Measurements from ENCODE around the gene LRRC52.

Gene LRRC52

DNA sequence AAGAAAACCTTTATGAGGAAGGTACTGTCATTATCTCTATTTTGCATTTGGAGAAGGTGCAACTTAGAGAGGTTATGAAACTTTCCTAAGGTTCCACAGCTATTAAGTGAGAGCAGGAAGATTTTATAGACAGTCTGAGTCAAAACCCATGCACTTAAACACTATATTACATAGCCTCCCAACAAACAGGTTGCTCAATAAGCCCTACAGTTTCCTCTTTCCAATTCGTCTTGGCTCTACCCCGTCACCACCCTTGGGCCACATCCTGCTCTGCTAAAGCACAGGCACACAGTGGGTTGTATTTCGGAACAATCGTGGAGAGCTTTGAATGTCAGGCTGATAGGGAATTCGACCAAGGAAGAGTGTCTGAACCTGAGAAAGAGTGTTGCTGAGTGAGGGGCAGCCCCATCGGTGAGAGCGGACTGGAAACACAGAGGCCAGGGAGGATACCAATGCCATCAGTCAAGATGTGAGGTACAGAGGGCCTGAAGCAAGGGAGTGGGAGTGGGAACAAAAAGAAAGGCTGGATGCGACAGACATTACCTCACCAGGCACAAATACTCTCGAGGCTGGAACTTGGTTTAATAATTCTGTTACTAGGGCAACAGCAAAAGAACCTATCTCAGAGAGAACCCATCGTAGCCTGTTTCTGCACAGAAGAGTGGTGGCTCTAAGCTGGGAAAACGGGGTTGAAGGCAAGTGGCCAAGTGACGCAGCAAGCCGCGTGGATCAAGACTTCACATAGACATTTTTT, 6.3 kb upstream of the LRRC52 start:
- DNase-seq: no peak

DNA sequence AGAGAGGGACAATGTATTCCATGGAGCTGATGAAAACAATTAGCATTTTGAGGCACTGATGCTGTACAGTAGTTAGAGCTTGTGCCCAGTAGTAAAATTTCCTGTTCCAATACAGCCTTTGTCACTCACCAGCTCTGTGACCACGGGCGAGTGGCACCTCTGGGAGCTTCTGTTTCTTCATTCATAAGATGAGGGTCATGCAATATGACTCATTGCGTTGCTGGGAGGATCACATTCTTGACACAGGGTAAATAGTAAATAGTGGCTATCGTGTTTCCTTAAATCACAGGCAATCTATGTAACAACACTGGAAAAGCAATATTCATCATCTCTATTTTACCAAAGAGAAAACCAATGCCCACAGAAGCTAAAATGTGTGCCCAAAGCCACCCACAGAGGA, 4.5 kb upstream of the LRRC52 start:
- no peak for DNase-seq

DNA sequence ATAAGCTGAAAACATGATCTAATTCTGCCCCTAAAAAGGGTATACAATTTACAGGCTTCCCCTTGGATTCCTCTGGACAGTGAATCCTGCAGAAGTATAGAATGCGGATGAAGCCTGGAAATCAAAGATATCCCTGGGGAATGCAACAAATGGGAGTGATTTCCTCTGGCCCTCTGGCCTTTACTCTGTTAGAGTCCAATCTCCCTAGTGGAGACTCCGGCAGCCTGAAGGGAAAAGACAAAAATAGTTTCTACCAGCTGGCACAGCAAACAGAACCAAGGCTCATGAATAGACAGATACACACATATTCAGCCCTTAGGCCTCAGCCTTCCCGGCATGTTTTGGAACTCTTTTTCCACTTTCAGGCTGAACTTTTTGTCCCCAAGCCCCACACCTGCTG, 3.9 kb upstream of the LRRC52 start:
- DNase-seq: no peak

DNA sequence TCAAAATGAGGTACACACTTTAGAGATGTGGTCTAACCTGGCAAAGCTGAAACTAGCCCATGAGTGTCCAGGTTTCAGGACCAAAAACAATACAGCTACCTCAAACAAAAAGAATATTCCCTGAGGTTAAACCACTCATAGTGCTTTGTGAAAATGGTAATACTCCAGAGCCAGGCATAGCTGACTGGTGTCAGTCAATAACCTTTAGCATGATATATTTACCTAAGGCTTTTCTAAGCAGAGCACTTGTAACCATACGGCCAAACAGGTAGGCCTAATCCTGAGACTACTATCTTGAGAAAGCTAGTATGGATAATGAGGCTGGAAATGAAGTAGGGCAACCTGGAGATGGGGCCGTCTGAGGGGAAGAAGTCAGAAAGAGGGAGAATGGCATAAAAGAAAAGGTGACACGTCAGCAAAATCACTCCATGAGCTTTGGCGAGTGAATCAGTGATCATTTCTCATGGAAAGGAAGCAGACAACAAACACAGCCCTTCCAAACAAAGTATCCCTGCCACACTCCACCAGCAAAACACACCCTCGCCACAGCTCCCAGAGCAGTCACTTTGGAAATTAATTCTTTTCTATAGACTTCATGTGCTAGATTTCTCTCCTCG, 1.7 kb upstream of the LRRC52 start:
- no peak for DNase-seq

DNA sequence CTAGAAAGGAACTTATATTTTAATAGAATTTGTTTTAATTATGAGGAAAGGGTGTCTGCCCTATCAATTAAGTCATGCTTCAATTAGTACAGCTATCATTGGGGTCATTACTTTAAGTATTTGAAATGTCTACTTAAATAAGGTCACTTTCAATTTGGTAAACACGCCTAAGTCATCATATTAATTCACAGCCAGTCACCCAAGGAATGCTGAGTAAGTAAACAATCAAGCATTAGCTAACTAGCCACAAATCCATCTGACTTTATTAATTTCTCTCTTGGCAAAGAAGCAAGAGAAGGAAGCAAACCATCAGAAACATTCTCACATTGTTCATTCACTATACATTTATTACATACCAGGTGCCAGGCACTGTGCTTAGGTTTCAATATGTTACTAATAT, 1.2 kb upstream of the LRRC52 start:
- no peak for DNase-seq

DNA sequence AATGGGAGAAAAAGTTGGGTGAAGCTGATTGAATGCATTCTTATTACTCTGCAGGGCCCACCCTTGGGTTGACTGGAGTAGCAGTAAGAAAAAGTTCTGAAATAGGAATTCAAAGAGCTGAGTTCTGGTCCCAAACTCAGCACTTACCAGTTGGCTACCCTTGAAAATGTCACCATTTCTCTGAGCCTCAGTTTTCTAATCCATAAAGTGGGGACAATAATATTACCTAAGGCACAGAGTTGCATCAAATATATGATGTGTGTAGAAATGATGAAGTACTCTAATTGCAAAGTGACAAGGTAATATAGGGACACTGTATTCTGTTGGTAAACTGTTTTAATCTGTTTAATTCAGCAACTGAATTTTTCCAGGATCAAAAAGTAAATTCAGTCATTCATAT, 1.2 kb downstream of the LRRC52 start:
- no peak for DNase-seq

DNA sequence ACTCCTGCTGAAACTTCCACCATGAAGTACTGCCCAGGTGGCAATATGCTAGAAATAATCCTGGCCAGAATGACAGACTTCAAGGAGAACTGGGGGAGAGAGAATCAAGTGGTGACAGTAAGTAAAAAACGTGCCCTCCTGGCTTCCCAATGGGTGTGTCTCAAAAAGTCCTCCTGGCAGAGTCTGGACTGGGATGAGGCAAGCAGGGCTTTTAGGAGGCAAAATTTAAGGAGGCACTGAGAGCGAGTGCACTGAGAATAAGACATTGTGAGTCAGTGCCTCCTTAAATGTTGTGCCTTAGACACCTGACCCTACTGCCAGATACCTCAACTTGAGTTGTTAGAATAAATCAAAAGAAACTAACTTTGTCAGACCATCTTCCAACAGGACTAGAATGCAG, 2.2 kb downstream of the LRRC52 start:
- DNase-seq: no peak

DNA sequence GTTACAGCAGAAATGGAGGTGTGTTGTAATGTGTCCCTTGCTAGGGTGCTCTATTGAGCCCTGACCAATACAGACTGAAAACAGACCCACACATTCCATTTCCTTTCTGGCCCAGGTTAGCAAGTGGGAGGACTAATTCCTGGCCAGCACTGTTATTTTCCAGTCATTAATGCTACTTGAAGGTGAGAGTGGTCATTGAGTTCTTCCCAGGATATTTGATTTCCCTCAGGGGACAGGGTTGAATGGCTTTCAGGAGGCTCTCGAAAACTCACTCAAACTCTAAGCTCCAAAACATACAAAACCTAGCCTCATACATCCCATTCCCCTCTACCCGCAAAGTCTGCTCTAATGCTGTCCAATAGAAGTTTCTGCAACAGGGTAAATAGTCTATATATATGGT, 6.2 kb downstream of the LRRC52 start:
- DNase-seq: peak; percentile 48

DNA sequence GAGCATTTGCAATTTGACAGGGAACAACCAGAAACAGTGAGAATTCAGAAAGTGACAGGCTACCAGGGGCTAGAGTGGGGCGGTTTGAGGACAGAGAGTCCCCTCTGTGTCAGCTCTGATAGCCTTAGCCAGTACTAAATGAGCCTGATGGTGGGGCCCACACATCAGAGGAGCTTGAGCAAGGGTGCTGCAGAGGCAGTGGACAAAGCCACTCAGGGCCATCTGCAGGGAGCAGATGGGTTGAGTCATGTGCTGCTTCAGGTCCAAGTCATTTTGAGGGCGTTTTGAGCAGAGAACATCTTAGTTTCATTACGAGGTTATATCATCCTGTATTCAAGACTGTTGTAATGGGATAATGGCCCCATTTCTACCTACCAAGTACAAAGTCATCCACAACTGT, 7.7 kb downstream of the LRRC52 start:
- no peak for DNase-seq

DNA sequence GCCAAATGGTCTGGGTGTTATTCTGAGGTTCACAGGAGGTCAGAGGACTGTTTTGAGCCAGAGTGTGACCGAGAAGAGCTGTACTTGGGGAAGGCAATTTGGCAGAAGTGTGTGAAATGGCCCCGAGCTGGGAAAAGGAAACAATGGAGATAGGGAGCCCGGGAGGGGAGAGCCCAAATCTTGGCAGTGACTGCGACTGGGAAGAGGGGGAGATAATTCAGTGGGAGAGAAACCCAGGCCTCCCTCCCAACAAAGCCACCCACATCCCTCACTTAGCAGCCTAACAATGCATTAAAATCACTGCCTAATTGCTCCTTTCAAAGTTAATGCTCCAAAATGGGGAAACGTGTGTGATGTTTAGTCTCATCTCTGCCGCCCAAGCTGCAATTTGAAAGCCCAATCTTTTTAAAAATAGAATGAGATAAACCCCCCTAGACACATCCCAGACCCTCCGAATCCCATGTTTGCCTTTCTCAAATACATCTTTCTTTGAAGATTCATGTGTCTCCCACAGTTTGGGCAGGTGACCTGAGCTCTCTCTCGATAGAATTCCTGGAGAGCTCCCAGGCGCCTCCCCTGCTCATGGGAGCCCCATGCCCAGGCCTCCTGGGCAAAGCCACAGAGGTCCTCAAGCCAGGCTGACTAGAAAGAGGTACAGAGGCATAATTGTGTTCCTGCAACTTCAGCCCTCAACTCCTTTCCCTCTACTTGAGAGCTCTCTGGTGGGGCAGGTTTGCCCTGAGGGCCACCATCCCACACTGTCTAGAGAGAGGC, 17.3 kb downstream of the LRRC52 start:
- DNase-seq: peak; percentile 30

DNA sequence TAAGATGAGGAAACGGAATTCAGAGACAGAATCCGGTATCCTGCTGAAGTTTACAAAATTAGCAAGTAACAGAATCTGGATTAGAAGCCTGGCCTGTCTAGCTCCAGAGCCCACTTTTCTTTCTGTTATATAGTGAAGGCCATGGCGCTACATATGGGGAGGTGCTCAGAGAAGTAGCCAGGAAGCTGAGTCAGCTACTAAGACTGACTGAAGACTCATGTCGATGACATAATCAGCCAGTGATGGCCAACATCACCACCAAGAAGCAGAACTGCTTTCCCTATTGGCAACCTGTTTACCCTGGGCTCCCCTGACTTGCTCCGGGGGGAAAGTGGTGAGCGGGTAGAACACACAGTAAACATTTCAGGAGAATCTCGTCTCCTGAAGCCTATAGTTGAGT, 18.8 kb downstream of the LRRC52 start:
- DNase-seq: no peak

DNA sequence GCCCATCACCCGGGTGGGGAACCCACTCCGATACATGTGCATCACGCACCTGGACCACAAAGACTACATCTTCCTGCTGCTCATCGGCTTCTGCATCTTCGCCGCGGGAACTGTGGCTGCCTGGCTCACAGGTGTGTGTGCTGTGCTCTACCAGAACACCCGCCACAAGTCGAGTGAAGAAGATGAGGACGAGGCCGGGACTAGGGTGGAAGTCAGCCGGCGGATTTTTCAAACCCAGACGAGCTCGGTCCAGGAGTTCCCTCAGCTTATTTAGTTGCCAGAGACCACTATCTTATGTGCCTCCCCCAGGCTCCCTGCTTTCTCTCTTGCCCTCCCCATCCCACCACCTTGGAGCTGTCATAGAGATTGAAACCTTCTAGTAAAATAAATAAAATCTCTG, 19.8 kb downstream of the LRRC52 start:
- no peak for DNase-seq

DNA sequence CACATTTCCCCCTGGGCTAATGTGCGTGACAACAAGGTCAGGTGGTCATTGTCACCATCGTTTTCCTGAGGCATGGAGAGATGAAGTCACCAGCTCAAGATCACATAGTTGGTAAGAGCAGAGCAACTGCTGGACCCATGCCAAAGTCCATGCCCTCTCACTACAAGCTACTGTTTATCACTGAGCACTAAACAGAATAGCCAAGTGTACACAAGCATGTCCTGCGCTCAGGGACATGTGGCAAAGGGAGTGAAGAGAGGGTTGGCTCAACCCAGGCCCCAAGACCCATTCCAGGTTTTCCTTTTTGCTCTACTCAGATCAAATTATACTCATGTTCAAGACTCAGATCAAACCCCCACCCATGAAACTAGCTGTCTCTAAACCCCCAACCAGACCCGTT, 20.8 kb downstream of the LRRC52 start:
- no peak for DNase-seq

DNA sequence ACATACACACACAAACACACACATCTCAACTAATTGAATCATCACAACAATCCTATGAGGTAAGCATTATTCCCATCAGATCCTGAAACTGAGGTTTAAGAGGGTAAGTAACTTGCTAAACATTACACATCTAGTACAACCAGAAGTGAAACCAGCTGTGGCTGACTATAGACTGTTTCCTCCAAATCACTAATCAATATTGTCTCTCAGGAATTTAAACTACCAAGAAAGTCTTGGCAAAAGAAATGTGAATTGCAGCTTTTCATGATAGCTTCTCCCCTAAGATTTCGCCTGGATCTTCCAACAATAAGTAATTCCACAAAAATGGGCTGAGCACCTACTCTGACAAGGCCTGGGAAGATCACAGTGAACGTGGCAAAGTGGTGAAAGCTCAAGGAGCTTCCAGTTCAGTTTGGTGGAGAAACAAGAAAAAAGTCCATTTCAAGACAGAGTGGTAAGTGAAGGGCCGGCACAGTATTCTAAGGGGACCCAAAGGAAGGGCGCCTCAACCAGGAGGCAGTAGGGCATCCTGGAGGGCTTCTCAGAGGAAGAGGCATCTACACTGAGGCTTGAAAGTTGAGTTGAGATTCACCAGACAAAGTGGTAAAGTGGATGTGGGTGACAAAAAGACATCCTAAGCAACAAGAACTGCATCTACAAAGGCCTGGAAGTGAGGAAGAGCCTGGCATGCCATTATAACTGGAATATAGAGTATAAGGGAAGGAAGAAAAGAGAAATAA, 22.1 kb downstream of the LRRC52 start:
- no peak for DNase-seq

DNA sequence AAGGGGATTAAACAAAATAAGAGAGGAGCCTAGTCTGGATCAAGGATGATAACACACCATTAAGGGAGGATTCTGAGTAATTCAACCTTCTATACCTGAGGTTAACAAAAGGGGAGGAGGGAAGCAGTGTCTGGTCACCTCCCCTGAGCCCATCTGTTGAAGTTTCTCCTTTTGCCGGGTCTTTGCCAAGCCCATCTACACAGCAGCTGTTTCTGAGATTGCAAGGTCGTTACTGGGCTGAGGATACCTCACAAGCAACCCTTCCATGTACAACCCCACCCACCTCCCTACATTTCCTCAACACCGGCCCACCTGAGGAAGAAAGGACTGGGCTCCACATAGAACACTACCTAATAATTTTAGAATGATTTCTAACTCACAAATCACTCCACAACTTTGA, 26.3 kb downstream of the LRRC52 start:
- no peak for DNase-seq

DNA sequence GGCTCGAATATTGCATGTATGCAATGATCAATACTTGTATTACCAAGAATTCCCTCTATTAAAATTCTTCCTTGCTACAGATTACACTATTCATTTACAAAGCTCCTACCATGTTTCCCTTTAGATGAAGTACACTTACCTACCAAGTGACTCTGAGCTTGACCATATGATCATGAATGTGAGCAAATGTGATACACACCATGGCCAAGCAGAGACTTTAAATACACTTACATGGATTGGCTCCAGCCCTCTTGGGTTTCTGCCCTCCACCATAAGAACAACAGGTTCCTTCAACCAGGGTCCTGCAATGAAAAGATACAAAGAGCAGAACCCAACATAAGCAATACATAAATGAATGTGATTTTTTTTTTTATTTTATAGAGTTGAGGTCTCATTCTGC, 30.0 kb downstream of the LRRC52 start:
- DNase-seq: no peak

DNA sequence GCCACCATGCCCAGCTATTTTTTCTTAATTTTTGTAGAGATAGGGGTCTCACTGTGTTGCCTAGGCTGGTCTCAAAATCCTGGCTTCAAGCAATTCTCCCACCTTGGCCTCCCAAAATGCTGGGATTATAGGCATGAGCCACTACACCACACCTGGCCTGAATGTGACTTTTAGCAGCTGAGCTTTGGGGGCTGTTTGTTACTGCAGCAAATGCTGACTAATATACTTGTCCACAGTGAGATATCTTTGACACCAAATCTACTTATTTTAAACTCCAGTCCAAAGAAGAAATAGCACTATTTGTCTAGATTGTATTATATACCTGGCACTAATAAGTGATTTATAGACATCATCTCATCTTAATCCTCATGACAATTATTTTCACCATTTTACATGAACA, 30.5 kb downstream of the LRRC52 start:
- DNase-seq: no peak

DNA sequence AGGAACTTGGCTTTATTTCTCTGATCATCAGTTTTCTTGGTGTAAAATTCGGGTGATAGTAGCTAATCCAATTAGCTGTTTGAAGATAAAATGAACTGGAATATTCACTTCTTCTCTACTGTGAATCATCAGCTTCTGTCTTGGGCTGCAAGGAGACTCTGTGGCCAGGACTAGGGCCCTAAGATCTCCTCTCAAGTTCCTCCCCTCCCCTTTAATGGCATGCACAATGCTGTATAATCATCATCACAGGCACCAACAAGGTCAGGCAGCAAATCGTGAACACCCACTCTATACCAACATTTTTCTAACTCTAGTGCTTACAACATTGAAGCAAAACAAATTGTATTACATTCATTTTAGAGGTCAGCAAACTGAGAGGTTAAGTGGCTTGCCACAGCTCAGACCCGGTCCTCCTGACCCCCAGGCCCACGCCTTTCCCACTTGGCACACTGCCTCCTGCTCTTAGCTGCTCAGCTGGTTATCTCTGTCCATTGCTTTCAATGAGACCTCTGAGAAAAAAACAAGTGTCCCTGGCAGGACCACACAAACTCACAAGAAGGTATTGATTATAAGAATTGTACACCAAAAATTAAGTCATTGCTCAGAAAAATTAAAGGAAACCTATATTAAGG, 31.8 kb downstream of the LRRC52 start:
- no peak for DNase-seq

DNA sequence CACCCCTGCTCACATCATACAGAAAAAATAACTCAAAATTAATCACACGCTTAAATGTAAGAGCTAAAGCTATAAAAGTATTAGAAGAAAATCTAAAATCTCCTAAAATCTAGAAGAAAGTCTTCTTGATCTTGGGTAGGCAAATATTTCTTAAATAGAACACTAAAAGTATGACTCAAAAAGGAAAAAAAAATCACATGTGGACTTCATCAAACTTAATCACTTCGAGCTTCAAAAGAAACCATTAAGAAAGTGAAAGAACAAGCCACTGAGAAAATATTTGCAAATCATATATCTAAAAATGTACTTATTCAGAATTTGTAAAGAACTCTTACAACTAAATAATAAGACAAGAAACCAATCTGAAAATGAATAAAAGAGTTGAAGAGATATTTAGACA, 32.7 kb downstream of the LRRC52 start:
- no peak for DNase-seq

DNA sequence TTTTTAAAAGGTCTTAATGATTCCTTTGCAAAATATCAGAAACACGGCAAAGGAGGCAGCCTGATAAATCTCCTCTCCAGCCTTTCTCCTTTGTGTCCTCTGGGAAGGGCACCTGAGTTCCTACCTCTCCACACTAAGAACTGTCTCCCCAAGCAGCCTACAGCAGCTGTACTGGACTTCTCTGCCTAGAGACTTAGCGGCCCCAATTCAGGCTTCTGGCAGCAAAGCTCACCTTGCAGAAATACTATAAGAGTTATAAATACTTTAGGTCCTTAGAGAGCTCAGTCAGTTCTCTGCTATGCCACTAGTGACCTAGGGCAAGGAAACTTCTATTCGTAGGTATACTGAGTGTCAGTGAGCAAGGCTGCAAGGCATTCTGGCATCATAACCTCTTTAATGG, 33.9 kb downstream of the LRRC52 start:
- no peak for DNase-seq

DNA sequence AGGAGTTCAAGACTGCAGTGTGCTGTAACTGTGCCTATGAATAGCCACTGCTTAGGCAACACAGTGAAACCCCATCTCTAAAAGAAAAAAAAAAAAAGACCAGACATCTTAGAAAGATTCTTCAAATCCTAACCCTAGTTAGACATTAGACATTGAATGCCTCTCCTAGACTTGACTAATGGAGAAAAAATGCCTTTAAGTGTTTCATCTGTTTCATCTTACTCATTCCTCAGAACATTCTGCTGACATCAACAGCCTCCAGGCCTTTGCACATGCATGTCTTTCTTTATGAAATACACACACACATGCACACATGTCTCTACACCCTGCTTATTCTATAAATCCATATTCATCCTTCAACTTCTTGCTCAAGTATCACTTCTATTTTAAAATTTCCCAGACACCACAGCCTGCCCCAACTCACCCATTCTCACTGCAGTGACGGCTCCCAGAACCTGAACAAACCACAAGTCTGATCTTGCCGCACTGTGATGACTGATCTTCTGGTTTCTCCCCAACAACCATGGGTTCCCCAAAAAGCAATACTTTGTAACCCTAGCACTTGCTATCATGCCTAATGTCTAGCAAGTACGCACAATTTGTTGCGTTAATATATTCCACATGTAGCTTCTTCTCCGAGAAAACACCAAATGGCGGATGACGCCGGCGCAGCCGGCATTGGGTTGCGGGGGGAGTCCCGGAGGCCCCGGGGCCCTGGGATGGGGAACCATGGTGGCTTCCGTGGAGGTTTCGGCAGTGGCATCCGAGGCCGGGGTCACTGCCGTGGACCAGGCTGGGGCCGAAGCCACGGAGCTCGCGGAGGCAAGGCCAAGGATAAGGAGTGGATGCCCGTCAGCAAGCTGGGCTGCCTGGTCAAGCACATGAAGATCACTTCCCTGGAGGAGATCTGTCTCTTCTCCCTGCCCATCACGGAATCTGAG, 37.4 kb downstream of the LRRC52 start:
- DNase-seq: no peak

DNA sequence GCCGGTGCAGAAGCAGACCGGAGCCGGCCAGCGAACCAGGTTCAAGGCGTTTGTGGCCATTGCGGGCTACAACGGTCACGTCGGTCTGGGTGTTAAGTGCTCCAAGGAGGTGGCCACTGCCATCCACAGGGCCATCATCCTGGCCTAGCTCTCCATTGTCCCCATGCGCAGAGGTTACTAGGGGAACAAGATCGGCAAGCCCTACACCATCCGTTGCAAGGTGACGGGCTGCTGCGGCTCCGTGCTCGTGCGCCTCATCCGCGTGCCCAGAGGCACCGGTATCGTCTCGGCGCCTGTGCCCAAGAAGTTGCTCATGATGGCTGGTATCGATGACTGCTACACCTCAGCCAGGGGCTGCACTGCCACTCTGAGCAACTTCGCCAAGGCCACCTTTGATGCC, 38.1 kb downstream of the LRRC52 start:
- DNase-seq: no peak

Measured in right hindlimb (tissue), 1 donor.